Measurements from ENCODE around the gene ZNF488.

GRCh38 chr10:47364911-47365310 is 19.2 kb downstream of the ZNF488 start:
- TF ChIP-seq, protein P1, sequence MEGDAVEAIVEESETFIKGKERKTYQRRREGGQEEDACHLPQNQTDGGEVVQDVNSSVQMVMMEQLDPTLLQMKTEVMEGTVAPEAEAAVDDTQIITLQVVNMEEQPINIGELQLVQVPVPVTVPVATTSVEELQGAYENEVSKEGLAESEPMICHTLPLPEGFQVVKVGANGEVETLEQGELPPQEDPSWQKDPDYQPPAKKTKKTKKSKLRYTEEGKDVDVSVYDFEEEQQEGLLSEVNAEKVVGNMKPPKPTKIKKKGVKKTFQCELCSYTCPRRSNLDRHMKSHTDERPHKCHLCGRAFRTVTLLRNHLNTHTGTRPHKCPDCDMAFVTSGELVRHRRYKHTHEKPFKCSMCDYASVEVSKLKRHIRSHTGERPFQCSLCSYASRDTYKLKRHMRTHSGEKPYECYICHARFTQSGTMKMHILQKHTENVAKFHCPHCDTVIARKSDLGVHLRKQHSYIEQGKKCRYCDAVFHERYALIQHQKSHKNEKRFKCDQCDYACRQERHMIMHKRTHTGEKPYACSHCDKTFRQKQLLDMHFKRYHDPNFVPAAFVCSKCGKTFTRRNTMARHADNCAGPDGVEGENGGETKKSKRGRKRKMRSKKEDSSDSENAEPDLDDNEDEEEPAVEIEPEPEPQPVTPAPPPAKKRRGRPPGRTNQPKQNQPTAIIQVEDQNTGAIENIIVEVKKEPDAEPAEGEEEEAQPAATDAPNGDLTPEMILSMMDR (IDR thresholded peaks at IDR 0.05), result no peak
- TF ChIP-seq POLR2A (IDR thresholded peaks at IDR 0.05), result no peak
